HEK293T (cell line): ENCODE measurements around the gene ADGRD1.

Experiments used
- ARNT ChIP-seq: fragments of 450-650 bp; IDR thresholded peaks from 2 replicates; pipeline ENCODE4 v1.6.1; 2017; ENCODE audit warnings: mild to moderate bottlenecking
- BHLHE40 ChIP-seq: fragments of 450-650 bp; IDR thresholded peaks from 2 replicates; pipeline ENCODE4 v1.6.1; 2016; ENCODE audit warnings: mild to moderate bottlenecking, moderate library complexity, borderline replicate concordance
- CTBP1 ChIP-seq: fragments of 450-650 bp; IDR thresholded peaks from 2 replicates; pipeline ENCODE4 v1.6.1; 2016; ENCODE audit warnings: borderline replicate concordance
- FOXA1 ChIP-seq: fragments of 450-650 bp; IDR thresholded peaks from 2 replicates; pipeline ENCODE4 v1.6.1; 2016; ENCODE audit warnings: mild to moderate bottlenecking
- FOXK2 ChIP-seq: fragments of 450-650 bp; IDR thresholded peaks from 2 replicates; pipeline ENCODE4 v1.6.1; 2016; ENCODE audit warnings: mild to moderate bottlenecking
- FOXM1 ChIP-seq: fragments of 450-650 bp; IDR thresholded peaks from 2 replicates; pipeline ENCODE4 v1.6.1; 2017; ENCODE audit warnings: mild to moderate bottlenecking, borderline replicate concordance
- HDGF ChIP-seq: fragments of 450-650 bp; IDR thresholded peaks from 2 replicates; pipeline ENCODE4 v1.6.1; 2017; ENCODE audit warnings: antibody characterized with exemption, borderline replicate concordance
- L3MBTL2 ChIP-seq: fragments of 450-650 bp; conservative IDR thresholded peaks from 2 replicates; pipeline ENCODE4 v1.6.1; 2016; ENCODE audit warnings: mild to moderate bottlenecking
- LEF1 ChIP-seq: fragments of 450-650 bp; IDR thresholded peaks from 2 replicates; pipeline ENCODE4 v1.6.1; 2017; ENCODE audit warnings: mild to moderate bottlenecking, borderline replicate concordance
- NFRKB ChIP-seq: fragments of 450-650 bp; IDR thresholded peaks from 2 replicates; pipeline ENCODE4 v1.6.1; 2016; ENCODE audit warnings: mild to moderate bottlenecking, moderate library complexity
- SP1 ChIP-seq: fragments of 450-650 bp; IDR thresholded peaks from 2 replicates; pipeline ENCODE4 v1.6.1; 2017
- TARDBP ChIP-seq: fragments of 450-650 bp; IDR thresholded peaks from 2 replicates; pipeline ENCODE4 v1.6.1; 2016
- ZNF384 ChIP-seq: fragments of 450-650 bp; IDR thresholded peaks from 2 replicates; pipeline ENCODE4 v1.6.1; 2016

- no peak for TF ChIP-seq ZNF384
- TF ChIP-seq FOXM1 = no peak
- TF ChIP-seq NFRKB = no peak
- no peak for TF ChIP-seq SP1
- no peak for TF ChIP-seq BHLHE40
- TF ChIP-seq ARNT = no peak
- no peak for TF ChIP-seq FOXA1
- TF ChIP-seq TARDBP = no peak
- TF ChIP-seq LEF1 = no peak
- TF ChIP-seq FOXK2 = no peak
- no peak for TF ChIP-seq CTBP1
- TF ChIP-seq HDGF = no peak
- TF ChIP-seq L3MBTL2 = no peak
Observed at GRCh38 chr12:131027876-131028586, 74.3 kb downstream of the ADGRD1 start.
